Esophagus muscularis mucosa (tissue), 4 donors: ENCODE data around the gene CLSTN1.

Experiments
- CTCF ChIP-seq, 3 experiments: fragments of 200-600 bp in 2 of 3; fragments of 450-650 bp in 1 of 3; sonication (generic) in 2 of 3; IDR thresholded peaks; one replicate each; pipeline ENCODE4 v1.5.1; 2017 to 2019; ENCODE audit warnings: antibody characterized with exemption in 3 of 3, mild to moderate bottlenecking in 2 of 3, moderate library complexity in 1 of 3
- EP300 ChIP-seq: sonication (generic); formaldehyde crosslinking; IDR thresholded peaks from one replicate; pipeline ENCODE4 v1.6.1; 2017; ENCODE audit warnings: antibody characterized with exemption
- POLR2A ChIP-seq: fragments of 450-650 bp; IDR thresholded peaks from one replicate; pipeline ENCODE4 v1.6.1; 2017; ENCODE audit warnings: antibody characterized with exemption, moderate library complexity, mild to moderate bottlenecking, low read depth

- no peak for TF ChIP-seq CTCF (IDR thresholded peaks at IDR 0.05)
- no peak for TF ChIP-seq EP300
- TF ChIP-seq POLR2A: no peak
These were observed 99.8 kb downstream of the CLSTN1 start for GRCh38 chr1:9723926-9724325.
